AG09319 (cell line): ENCODE results near the gene F7.

Source experiments
- DNase-seq: peaks from one replicate; pipeline ENCODE4 v3.0.0-alpha.2; 2010; ENCODE audit warnings: low read depth; ENCODE audit errors: extremely low read depth
- TF ChIP-seq, protein P1 (sequence below): IDR thresholded peaks from 2 replicates; pipeline ENCODE4 v1.5.1; 2011; ENCODE audit warnings: low read depth, mild to moderate bottlenecking, inconsistent platforms, low read length, moderate library complexity

The F7 gene

DNA sequence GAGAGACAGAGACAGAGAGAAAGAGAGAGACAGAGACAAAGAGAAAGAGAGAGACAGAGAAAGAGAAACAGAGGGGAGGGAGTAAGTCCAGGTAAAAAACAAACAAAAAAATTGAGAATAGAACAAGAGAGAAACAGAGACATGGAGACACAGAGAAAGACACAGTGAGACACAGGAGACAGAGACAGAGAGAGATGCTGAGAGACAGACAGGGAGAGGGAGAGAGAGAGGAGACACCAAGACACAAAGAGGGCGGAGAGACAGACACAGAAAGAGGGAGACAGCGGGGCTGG lies 47.0 kb downstream of the F7 start:
- no peak for DNase-seq

DNA sequence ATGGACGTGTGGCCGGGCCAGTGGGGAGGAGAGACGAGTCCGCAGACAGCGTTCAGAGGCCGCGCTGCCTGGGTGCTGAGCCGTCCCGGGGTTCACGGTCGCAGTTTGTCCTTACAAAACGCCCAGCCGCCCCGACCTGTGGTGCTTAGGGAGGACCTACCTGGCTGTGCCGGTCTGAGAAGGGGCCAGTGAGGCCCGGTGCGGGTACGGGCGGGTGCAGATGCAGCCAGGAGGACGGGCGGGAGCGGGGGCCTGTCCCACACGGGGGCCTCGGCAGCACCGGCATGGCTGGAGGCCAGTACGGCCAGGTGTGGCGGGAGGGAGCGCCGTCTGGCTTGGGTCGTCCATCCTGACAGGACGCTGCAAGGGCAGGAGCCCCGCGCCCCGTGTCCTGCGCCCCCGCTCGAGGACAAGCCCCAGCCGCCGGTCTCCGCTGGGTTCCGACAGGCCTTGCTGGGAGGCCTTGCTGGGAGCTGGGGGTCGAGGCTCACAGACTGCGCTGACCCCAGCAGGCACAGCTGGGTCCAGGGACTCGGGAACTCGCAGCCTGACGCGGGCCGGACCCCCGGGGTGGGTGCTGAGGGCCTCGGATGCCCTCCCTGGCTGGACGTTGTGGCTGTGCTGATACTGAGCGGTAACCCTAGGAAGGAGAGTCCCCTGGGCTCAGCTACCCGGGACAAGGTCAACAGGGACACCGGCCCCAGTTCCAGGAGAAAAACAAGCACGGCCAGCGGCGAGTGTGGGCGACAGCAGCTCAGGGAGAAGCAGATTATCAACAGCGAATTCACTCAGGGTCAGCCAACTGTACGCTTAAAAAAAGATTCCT lies 47.6 kb downstream of the F7 start:
- TF ChIP-seq, protein P1, sequence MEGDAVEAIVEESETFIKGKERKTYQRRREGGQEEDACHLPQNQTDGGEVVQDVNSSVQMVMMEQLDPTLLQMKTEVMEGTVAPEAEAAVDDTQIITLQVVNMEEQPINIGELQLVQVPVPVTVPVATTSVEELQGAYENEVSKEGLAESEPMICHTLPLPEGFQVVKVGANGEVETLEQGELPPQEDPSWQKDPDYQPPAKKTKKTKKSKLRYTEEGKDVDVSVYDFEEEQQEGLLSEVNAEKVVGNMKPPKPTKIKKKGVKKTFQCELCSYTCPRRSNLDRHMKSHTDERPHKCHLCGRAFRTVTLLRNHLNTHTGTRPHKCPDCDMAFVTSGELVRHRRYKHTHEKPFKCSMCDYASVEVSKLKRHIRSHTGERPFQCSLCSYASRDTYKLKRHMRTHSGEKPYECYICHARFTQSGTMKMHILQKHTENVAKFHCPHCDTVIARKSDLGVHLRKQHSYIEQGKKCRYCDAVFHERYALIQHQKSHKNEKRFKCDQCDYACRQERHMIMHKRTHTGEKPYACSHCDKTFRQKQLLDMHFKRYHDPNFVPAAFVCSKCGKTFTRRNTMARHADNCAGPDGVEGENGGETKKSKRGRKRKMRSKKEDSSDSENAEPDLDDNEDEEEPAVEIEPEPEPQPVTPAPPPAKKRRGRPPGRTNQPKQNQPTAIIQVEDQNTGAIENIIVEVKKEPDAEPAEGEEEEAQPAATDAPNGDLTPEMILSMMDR = no peak
- DNase-seq = no peak

More for the DNA sequence above, 47.0 kb downstream of the F7 start:
- TF ChIP-seq, protein P1 = no peak

DNA sequence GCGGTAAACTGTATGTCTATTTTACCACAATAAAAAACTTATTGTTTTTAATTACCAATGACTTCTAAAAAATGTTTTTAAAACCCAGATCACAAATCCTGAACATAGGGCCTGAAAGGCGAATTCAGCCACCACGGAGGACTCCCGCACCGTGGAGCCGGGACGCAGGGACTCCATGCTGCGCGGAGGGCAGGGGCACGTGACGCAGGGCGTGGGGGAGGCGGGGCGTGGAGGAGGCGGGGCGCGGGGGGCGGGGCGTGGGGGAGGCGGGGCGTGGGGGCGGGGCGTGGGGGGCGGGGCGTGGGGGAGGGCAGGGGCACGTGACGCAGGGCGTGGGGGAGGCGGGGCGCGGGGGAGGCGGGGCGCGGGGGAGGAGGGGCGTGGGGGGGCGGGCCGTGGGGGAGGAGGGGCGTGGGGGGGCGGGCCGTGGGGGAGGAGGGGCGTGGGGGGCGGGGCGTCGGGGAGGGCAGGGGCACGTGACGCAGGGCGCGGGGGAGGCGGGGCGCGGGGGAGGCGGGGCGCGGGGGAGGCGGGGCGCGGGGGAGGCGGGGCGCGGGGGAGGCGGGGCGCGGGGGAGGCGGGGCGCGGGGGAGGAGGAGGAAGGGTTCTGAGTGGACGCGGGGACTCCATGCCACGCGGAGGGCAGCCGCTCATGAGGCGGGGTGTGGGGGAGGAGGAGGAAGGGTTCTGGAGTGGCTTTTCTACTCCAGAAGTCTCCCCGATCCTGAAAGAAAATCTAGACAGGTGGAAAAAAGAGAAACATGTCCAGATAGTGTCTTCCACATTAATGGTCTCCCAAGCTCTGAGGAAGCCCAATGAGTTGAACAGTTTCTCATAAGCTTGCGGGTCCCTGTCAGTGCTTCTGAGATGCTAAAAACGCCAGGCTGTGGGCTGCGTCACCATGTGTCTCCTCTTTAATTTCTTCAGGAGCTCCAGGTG lies 48.5 kb downstream of the F7 start:
- DNase-seq = peak; percentile 22
- TF ChIP-seq, protein P1 = no peak

DNA sequence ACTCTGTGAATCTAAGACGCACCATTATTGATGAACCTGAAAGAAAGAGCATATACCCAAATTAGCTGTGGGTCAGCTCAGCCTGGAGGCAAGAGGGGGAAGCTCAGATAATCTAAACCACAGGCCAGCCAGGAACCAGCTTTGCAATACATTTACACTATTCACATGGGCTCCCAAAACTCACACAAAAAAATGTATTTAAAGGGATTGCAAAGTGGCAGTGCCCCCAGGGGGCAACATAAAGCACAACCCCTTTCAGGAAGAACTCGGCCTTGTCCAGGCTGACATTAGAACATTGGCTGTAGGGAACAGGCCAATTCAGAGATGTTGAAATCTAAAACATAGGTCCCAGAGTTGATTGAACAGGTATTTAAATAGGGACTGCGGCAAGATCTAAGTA lies 49.6 kb downstream of the F7 start:
- TF ChIP-seq, protein P1 = no peak
- DNase-seq = no peak

DNA sequence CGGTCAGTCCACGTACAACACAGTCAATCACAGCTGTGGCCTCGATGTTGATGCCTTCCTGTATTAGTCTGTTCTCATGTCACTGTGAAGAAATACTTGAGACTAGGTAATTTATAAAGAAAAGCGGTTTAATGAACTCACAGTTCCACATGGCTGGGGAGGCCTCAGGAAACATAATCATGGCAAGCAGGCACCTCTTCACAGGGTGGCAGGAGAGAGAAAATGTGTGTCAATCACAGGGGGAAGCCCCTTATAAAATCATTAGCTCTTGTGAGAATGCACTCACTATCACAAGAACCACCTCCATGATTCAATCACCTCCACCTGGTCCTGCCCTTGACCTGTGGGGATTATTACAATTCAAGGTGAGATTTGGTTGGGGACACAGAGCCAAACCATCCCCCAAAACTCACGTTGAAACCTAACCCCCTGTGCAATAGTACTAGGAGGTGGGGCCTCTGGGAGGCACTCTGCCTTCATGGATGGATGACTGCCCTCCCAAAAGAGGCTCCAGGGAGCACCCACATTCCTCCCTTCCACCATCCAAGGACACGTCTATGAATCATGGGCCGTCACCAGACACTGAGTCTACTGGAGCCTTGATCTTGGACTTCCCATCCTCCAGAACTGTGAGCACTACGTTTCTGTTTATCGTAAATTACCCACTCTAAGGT lies 50.5 kb downstream of the F7 start:
- no peak for DNase-seq
- TF ChIP-seq, protein P1 = no peak

DNA sequence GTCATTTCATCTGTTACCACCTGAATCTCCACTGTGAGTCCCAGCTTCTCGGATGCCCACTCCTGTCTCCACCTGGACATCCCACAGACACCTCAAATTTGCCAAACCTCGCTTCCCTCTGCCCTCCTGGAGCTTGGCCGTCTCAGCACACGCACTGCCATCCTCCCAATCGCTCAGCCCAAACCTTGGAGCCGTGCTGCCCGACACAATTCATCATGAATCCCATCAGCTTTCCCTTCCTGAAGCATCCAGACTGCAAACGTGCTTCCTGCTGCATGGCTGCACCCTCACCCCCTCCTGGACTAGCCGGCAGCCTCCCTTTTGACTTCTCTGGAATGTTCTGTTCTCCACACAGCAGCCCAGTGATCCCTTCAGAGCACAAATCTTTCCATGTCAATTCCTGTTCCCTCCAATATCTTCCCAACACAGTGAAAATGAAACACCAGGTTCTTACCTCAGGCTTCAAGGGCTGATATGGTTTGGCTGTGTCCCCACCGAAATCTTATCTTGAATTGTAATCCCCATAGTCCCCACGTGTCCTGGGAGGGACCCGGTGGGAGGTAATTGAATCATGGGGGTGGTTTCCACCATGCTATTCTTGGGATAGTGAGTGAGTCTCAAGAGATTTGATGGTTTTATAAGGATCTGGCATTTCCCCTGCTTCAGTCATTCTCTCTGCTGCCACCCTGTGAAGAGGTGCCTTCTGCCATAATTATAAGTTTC lies 51.8 kb downstream of the F7 start:
- TF ChIP-seq, protein P1 = no peak
- no peak for DNase-seq
